Adrenal gland (tissue), 5 donors: ENCODE data around the gene PLPP7.

Experiments used
- POLR2A ChIP-seq, 2 donors: fragments of 450-650 bp; IDR thresholded peaks; one replicate each; pipeline ENCODE4 v1.6.1; 2017; ENCODE audit warnings: antibody characterized with exemption in 2 of 2, mild to moderate bottlenecking in 2 of 2, moderate library complexity in 1 of 2
- TF ChIP-seq, protein P1 (sequence below), 6 experiments: fragments of 450-650 bp in 4 of 6; fragments of 200-600 bp in 2 of 6; sonication (generic) in 1 of 6; IDR thresholded peaks; 1 replicate in 5 of 6; 2 replicates in 1 of 6; pipeline versions ENCODE4 v1.5.1 to v1.8.0; 2016 to 2021; ENCODE audit warnings: antibody characterized with exemption in 6 of 6, mild to moderate bottlenecking in 2 of 6, moderate library complexity in 1 of 6
- donor health status: DM: no; HTN: no; CAD: no.

DNA sequence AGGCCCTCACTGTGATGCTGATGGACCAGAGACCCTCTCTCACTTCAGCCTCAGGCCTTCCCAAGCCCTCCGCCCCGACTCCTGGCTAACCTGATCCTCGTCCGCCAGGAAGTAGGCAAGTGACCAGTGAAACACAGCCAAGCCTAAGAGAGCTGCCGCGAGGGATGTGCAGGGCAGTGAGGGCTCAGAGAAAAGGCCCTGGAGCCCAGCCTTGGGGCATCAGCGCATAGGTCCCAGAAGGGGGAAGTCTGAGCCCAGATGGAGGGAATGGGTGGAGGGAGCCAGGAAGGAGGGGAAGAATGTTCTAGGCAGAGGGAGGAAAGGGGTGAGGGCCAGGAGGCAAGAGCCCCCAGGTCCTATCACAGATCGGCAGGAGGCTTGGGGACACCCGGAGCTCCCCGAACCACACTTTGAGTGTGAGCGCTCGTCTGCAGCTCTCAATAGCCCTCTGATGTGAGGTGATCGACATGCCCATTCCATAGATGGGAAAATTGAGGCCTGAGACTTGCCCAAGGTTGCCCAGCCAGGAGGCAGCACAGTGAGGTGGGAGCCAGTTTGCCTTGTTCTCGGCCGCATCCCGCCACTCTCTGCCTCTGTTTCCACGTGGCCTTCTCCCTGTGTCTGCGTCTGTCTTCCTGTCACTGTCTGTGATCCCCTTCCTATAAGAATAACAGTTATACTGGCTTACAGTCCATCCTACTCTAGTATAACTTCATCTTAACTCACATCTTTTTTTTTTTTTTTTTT lies 20.2 kb downstream of the PLPP7 start:
- TF ChIP-seq POLR2A (IDR thresholded peaks at IDR 0.05): no peak
- TF ChIP-seq, protein P1, sequence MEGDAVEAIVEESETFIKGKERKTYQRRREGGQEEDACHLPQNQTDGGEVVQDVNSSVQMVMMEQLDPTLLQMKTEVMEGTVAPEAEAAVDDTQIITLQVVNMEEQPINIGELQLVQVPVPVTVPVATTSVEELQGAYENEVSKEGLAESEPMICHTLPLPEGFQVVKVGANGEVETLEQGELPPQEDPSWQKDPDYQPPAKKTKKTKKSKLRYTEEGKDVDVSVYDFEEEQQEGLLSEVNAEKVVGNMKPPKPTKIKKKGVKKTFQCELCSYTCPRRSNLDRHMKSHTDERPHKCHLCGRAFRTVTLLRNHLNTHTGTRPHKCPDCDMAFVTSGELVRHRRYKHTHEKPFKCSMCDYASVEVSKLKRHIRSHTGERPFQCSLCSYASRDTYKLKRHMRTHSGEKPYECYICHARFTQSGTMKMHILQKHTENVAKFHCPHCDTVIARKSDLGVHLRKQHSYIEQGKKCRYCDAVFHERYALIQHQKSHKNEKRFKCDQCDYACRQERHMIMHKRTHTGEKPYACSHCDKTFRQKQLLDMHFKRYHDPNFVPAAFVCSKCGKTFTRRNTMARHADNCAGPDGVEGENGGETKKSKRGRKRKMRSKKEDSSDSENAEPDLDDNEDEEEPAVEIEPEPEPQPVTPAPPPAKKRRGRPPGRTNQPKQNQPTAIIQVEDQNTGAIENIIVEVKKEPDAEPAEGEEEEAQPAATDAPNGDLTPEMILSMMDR (IDR thresholded peaks at IDR 0.05): no peak
